ENCODE measurements around the gene OR2V1.

The OR2V1 gene

GRCh38 chr5:181121675-181122561, 9.1 kb downstream of the OR2V1 start:
- Histone ChIP-seq H3K27me3 (peaks cover 0 to 45% of the 10 kb centered on the region in 2 donors), H3K9me3 (no peaks in the 10 kb centered on the region), H3K4me3 (no peak overlapping the region), H3K4me1 (no peaks in the 10 kb centered on the region), H3K27ac (no peak overlapping the region), H3K36me3 (no peaks in the 10 kb centered on the region)
- DNase-seq = peak in 1 of 2 donors; percentile 62
- intact Hi-C loops (cut with DNase I; ENCODE audit: low total_unique reads) = no loop called here
- no peak for TF ChIP-seq CTCF (IDR thresholded peaks at IDR 0.05)

GRCh38 chr5:181120761-181121160, 10.2 kb downstream of the OR2V1 start:
- Histone ChIP-seq H3K4me1 (no peaks in the 10 kb centered on the region), H3K4me3 (no peak overlapping the region), H3K27ac (no peak overlapping the region), H3K36me3 (no peaks in the 10 kb centered on the region), H3K27me3 (peaks cover 0 to 53% of the 10 kb centered on the region in 2 donors), H3K9me3 (no peaks in the 10 kb centered on the region)
- intact Hi-C loops (cut with DNase I; ENCODE audit: low total_unique reads) = no loop called here
- no peak for TF ChIP-seq CTCF (IDR thresholded peaks at IDR 0.05)
- peak in 1 of 2 donors; percentile 44 for DNase-seq

GRCh38 chr5:181120306-181120705, 10.7 kb downstream of the OR2V1 start:
- Histone ChIP-seq H3K9me3 (no peaks in the 10 kb centered on the region), H3K27ac (no peak overlapping the region), H3K4me1 (no peaks in the 10 kb centered on the region), H3K4me3 (no peak overlapping the region), H3K36me3 (no peaks in the 10 kb centered on the region), H3K27me3 (peaks cover 0 to 54% of the 10 kb centered on the region in 2 donors)
- DNase-seq = no peak
- intact Hi-C loops (cut with DNase I; ENCODE audit: low total_unique reads) = no loop called here
- no peak for TF ChIP-seq CTCF (IDR thresholded peaks at IDR 0.05)

GRCh38 chr5:181119105-181119504, 11.9 kb downstream of the OR2V1 start:
- intact Hi-C loops (cut with DNase I; ENCODE audit: low total_unique reads) = no loop called here
- DNase-seq = peak in 1 of 2 donors; percentile 17
- H3K27me3 ChIP-seq = peaks cover 0 to 60% of the 10 kb centered on the region in 2 donors

GRCh38 chr5:181118369-181118768, 12.6 kb downstream of the OR2V1 start:
- Histone ChIP-seq H3K4me3 (no peak overlapping the region), H3K27ac (no peak overlapping the region), H3K4me1 (peaks cover 0 to 3% (median 0%) of the 10 kb centered on the region in 4 donors), H3K36me3 (no peaks in the 10 kb centered on the region), H3K9me3 (peaks cover 0 to 8% (median 0%) of the 10 kb centered on the region in 3 donors), H3K27me3 (peaks cover 0 to 67% of the 10 kb centered on the region in 2 donors)
- no peak for TF ChIP-seq CTCF (IDR thresholded peaks at IDR 0.05)
- intact Hi-C loops (cut with DNase I; ENCODE audit: low total_unique reads) = no loop called here
- peak in 1 of 2 donors; percentile 20 for DNase-seq

More at GRCh38 chr5:181119105-181119504, 11.9 kb downstream of the OR2V1 start:
- Histone ChIP-seq H3K9me3 (peaks cover 0 to 4% (median 0%) of the 10 kb centered on the region in 3 donors), H3K4me1 (peaks cover 0 to 3% (median 0%) of the 10 kb centered on the region in 4 donors), H3K4me3 (no peak overlapping the region), H3K36me3 (no peaks in the 10 kb centered on the region), H3K27ac (no peak overlapping the region)
- no peak for TF ChIP-seq CTCF (IDR thresholded peaks at IDR 0.05)

Data from tibial artery (tissue), 4 donors.